B cell (primary cell): ENCODE results near the gene CDKAL1.

Experiments used
- EZH2 ChIP-seq: IDR thresholded peaks from 2 replicates; pipeline ENCODE4 v1.6.1; 2012; ENCODE audit warnings: borderline replicate concordance, low read depth, mild to moderate bottlenecking, moderate library complexity, low read length; ENCODE audit not compliant: insufficient read depth, poor library complexity, severe bottlenecking
- TF ChIP-seq, protein P1 (sequence below): fragments of 200-600 bp; IDR thresholded peaks from one replicate; pipeline ENCODE4 v1.8.0; 2022; ENCODE audit warnings: antibody characterized with exemption, mild to moderate bottlenecking

- TF ChIP-seq, protein P1, sequence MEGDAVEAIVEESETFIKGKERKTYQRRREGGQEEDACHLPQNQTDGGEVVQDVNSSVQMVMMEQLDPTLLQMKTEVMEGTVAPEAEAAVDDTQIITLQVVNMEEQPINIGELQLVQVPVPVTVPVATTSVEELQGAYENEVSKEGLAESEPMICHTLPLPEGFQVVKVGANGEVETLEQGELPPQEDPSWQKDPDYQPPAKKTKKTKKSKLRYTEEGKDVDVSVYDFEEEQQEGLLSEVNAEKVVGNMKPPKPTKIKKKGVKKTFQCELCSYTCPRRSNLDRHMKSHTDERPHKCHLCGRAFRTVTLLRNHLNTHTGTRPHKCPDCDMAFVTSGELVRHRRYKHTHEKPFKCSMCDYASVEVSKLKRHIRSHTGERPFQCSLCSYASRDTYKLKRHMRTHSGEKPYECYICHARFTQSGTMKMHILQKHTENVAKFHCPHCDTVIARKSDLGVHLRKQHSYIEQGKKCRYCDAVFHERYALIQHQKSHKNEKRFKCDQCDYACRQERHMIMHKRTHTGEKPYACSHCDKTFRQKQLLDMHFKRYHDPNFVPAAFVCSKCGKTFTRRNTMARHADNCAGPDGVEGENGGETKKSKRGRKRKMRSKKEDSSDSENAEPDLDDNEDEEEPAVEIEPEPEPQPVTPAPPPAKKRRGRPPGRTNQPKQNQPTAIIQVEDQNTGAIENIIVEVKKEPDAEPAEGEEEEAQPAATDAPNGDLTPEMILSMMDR = no peak
- TF ChIP-seq EZH2 = no peak
These were observed 380.9 kb downstream of the CDKAL1 start for GRCh38 chr6:20915156-20915555.
